Cardiac fibroblast (primary cell): Measurements from ENCODE around the gene GOLGA6L7.
A peak's percentile ranks its signal among the peaks of the same experiment; 100 is the strongest.
"Not testable (repeated sequence)": the region's sequence is repeated elsewhere in the genome, so short reads cannot be mapped to it uniquely, and the experiment has no call there.

ENCODE experiments used
- DNase-seq, 2 donors: peaks; one replicate each; pipeline versions ENCODE4 v3.0.0 to v3.0.0-alpha.2; 2010; ENCODE audit warnings: low read depth in 2 of 2
- H3K4me3 ChIP-seq, 2 donors: replicated peaks in 1 of 2; 1 replicate in 1 of 2; 2 replicates in 1 of 2; pipeline ENCODE4 v1.5.1; 2011; ENCODE audit warnings: low read depth in 2 of 2, low read length in 2 of 2, mild to moderate bottlenecking in 2 of 2, moderate library complexity in 1 of 2
- TF ChIP-seq, protein P1 (sequence below): IDR thresholded peaks from one replicate; pipeline ENCODE4 v1.5.1; 2011; ENCODE audit warnings: low read depth, mild to moderate bottlenecking, low read length, inconsistent platforms

GOLGA6L7 gene

DNA sequence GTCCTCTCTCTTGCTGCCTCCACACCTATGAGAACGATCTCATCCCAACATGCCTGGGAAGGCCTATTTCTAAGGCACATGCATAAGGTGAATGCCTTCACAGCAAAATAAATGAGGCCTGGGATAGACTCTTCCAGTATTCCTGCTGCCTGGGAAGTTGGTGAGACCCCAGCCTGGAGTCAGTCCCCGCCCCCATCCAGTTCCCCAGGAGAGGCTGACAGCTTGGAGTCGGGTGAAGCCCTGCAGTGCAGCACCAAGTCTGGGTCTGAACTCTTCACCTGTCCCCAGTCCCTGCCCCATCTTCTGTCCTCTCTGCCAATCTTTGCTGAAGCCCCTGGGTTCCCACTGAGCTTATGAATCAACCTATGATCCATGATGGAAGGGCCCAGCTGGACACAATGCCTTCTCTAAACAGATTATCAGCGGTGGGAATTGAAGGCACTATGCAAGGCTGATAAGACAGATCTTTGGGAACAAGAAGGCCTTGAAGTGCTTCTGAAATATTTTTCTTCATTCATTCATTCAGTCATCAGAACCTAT is 27.1 kb upstream of the GOLGA6L7 start:
- TF ChIP-seq, protein P1, sequence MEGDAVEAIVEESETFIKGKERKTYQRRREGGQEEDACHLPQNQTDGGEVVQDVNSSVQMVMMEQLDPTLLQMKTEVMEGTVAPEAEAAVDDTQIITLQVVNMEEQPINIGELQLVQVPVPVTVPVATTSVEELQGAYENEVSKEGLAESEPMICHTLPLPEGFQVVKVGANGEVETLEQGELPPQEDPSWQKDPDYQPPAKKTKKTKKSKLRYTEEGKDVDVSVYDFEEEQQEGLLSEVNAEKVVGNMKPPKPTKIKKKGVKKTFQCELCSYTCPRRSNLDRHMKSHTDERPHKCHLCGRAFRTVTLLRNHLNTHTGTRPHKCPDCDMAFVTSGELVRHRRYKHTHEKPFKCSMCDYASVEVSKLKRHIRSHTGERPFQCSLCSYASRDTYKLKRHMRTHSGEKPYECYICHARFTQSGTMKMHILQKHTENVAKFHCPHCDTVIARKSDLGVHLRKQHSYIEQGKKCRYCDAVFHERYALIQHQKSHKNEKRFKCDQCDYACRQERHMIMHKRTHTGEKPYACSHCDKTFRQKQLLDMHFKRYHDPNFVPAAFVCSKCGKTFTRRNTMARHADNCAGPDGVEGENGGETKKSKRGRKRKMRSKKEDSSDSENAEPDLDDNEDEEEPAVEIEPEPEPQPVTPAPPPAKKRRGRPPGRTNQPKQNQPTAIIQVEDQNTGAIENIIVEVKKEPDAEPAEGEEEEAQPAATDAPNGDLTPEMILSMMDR = no peak
- no peak overlapping the region for H3K4me3 ChIP-seq
- no peak for DNase-seq

DNA sequence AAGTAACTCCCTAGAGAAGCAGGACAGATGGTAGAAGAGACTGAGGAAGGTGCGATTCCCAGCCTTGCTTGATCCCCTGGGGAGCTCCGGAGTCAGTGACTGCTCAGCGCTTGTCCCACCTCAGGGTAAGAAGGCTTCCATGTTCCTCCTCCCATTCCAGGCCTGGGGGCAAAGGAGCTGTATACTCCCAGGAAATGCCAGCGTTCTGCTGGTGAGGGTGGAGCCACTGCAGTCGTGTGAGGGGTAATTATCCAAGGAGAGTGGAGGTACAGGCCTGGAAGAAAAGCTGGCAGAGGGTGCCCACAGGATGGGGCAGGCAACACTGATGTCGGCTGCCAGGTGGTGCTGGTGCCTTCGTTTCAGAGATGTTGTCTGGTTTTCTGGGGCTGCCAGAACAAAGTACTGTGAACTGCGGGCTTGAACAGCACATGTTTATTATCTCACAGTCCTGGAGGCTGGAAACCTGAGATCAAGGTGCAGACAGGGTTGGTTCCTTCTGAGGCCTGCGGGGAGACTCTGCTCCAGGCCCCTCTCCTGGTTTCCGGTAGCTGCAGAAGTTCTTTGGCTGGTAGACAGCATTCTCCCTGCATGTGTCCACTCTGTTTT is 25.2 kb upstream of the GOLGA6L7 start:
- no peak overlapping the region for H3K4me3 ChIP-seq
- TF ChIP-seq, protein P1 = no peak
- no peak for DNase-seq

DNA sequence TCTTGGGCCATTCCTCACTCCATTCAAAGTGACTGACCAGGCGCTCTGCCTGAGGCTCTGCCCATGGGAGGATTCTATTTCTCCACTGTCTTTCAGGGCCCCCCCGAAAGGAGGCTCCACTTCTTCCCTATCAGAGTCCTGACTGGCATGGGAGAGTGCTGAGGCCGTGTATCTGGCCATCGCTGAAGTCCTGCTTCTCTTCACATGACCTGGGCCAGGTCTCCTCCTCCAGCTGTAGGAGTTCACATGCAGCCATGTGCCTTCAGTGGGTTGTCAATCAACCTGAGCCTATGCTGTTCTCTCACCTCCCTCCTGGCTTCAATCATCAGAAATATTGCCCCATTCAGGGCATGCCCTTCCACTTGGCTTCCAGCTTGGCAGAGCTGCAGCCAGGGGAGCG is 24.6 kb upstream of the GOLGA6L7 start:
- no peak for DNase-seq
- TF ChIP-seq, protein P1 = no peak

DNA sequence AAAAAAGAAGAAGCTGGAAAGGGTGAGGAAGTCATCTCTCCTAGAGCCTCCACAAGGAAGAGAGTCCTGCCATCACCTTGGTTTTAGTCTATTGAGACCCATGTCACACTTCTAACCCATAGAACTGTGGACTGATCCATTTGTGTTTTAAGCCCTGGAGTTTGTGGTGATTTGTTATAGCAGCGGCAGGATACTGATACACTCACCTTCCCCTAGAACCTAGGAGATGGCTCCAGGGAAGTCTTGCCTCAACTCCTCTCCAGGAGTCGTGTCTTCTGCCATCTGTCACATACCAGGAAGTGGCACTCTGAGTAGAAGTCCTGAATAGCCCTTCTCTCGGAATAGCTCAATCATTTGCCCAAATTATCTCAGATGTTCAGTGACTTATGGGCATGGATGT is 22.7 kb upstream of the GOLGA6L7 start:
- no peak overlapping the region for H3K4me3 ChIP-seq
- DNase-seq = no peak
- TF ChIP-seq, protein P1 = no peak

More for the DNA sequence above, 24.6 kb upstream of the GOLGA6L7 start:
- H3K4me3 ChIP-seq = no peak overlapping the region

DNA sequence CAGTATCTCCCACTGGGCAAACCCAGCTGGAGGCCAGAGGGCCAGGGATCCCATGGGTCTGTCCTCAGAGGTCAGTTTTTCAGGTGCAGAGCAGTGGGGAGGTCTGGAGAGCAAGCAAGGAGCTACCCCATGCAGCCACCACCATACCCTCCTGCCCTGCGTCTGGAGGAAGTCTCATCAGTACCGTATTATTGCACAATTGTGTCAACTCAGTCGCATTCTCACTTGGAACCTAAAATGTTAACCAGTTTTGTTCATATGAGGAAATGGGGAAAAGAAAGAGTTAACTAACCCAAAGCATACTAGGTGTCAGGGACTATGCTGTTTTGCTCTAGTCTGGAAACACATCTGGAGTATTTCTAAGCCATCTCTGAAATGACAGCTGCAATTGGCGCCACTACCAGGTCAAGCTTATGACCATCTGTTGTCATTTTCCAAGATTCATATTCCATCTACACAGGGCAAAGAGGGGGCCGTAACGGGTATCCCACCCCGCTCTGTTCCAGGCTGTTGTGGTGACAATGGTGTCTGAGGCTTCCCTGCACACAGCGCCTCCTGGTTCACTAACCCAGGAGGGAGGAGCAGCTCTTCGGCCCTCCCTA is 20.4 kb upstream of the GOLGA6L7 start:
- TF ChIP-seq, protein P1 = no peak
- DNase-seq = no peak
- no peak overlapping the region for H3K4me3 ChIP-seq

DNA sequence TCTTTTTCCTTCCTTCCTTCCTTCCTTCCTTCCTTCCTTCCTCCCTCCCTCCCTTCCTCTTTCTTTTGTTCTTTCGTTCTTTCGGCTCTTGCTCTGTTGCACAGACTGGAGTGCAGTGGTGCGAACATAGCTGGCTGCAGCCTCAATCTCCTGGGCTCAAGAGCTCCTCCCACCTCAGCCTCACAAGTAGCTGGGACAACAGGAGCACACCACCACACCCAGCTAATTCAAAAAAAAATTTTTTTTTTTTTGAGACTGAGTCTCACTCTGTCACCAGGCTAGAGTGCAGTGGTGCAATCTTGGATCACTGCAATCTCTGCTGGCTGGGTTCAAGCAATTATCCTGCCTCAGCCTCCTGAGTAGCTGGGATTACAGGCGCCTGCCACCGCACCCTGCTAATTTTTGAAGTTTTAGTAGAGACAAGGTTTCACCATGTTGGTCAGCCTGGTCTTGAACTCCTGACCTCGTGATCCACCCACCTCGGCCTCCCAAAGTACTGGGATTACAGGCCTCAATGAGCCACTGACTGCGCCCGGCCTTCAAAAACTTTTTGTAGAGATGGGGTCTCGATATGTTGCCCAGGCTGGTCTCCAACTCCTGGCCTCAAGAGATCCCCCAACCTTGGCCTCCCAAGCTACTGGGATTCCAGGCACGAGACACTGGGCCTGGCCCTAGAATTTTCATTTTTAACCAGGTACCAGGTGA is 13.3 kb upstream of the GOLGA6L7 start:
- DNase-seq = peak in 1 of 2 donors; percentile 7
- H3K4me3 ChIP-seq = not testable (repeated sequence)

DNA sequence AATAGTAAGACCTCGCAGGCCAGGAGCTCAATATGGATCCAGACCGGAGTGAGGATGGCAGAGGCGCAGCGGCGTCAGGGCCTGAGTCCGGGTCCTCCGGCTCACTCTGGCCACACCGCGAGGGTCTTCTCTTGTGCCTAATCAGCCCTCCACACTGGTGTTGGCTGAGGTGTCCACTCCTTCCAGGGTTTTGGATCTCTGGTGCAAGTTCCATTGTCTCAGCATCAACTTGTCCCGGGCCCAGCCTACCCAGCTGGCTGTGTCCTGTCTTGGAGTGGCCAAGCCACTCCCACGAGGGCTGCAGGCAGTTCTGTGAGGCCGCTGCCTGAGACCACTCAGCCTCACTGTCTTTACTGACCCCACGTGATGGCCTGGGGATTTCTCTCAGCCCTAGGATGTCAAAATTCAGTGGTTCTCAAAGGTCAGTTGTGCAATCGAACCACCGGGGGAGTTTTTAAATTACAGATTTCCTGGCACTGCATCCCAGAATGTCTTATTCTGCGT is 12.6 kb upstream of the GOLGA6L7 start:
- H3K4me3 ChIP-seq = no peak overlapping the region
- TF ChIP-seq, protein P1 = no peak
- DNase-seq = peak; percentile 82 to 83

DNA sequence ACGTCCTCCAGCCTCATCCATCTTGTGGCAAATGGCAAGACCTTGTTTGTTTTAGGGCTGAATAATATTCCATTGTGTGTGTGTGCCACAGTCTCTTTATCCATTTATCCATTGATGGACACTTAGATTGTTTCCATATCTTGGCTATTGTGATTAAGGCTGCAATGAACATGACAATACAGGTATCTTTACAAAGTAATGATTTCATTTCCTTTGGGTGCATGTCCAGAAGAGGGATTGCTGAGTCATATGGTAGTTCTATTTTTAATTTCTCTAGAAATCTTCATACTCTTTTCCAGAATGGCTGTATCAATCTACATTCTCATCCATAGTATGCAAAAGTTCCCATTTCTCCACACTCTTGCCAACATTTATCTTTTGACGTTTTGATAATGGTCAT is 6.1 kb upstream of the GOLGA6L7 start:
- peak in 1 of 2 donors; percentile 9 for DNase-seq
- not testable (repeated sequence) for H3K4me3 ChIP-seq

DNA sequence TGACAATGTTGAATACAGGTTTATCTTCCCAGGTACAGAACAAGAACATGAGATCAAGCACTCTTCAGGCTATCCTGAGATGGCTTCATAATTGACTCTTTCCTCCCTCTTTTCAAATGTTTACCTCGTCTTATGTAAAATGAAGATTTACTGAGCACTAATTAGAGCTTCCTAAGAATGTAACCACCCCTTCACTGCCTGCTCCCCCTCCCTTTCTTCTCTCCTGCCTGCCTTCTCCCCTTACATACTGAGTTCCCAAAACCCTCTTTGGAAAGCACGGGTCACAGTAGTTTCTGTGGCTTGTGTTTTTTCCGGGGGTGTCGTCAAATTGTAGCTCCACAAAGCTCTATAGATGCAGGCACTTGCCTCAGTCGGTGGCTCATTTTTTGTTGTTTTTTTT is 5.2 kb upstream of the GOLGA6L7 start:
- not testable (repeated sequence) for H3K4me3 ChIP-seq, DNase-seq

DNA sequence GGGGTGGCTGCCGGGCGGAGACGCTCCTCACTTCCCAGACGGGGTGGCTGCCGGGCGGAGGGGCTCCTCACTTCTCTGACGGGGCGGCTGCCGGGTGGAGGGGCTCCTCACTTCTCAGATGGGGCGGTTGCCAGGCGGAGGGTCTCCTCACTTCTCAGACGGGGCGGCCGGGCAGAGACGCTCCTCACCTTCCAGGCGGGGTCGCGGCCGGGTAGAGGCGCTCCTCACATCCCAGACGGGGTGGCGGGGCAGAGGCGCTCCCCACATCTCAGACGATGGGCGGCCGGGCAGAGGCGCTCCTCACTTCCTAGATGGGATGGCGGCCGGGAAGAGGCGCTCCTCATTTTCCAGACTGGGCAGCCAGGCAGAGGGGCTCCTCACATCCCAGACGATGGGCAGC is 1.3 kb upstream of the GOLGA6L7 start:
- H3K4me3 ChIP-seq, DNase-seq: not testable (repeated sequence)

DNA sequence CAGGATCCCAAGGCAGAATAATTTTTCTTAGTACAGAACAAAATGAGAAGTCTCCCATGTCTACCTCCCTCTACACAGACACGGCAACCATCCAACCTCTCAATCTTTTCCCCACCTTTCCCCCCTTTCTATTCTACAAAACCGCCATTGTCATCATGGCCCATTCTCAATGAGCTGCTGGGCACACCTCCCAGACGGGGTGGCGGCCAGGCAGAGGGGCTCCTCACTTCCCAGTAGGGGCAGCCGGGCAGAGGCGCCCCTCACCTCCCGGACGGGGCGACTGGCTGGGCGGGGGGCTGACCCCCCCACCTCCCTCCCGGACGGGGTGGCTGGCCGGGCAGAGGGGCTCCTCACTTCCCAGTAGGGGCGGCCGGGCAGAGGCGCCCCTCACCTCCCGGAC is 827 bp upstream of the GOLGA6L7 start:
- H3K4me3 ChIP-seq, DNase-seq: not testable (repeated sequence)
